HepG2 (cell line): ENCODE measurements around the gene PIK3R4. TPM values are rescaled to one million over a fixed set of nuclear protein-coding genes. Genes with fewer than 3 reads are reported as not detected.

Experiments used
- ATAC-seq: fragments of 200-7000 bp; cut with Tn5 transposase; 3 replicates; pipeline ENCODE4 v1.9.1; 2020; ENCODE audit warnings: mild to moderate bottlenecking, moderate library complexity
- BruUV-seq: library from RNA; stranded (reverse); fragments of 400-500 nt; replicated peaks from 2 replicates; lab custom pipeline; 2021; lab: Mats Ljungman, UMichigan
- CTCF ChIA-PET: fragments of 300-600 bp; formaldehyde crosslinking; extraction: SDS; loops from one replicate; lab custom pipeline; 2021; ENCODE audit warnings: low total read pairs, inconsistent platforms, low intra/inter-chr PET ratio; lab: Yijun Ruan, JAX
- POLR2A ChIA-PET: fragments of 350-600 bp; sonication (Branson Sonifier 250); formaldehyde crosslinking; loops from one replicate; lab custom pipeline; 2020; ENCODE audit warnings: antibody characterized with exemption, inconsistent platforms; lab: Yijun Ruan, JAX
- DNase-seq: peaks from one replicate; pipeline ENCODE4 v3.0.0-alpha.2; 2015; ENCODE audit warnings: low spot score
- FAIRE-seq: peaks from 3 replicates; lab custom pipeline; 2011; peaks lifted over from hg19 to GRCh38; lab: Jason Lieb, UNC
- H2AFZ ChIP-seq: one replicate; pipeline ENCODE4 v1.6.1; 2011; ENCODE audit warnings: low read length, inconsistent platforms
- H3K27ac ChIP-seq: fragments of 300-600 bp; 3 replicates; pipeline ENCODE4 v1.8.0; 2011; ENCODE audit warnings: mixed run types, mild to moderate bottlenecking, mixed read lengths, low read length, inconsistent platforms; ENCODE audit not compliant: insufficient read depth; ENCODE audit errors: extremely low read length
- H3K27me3 ChIP-seq, 2 experiments: fragments of 200-600 bp in 1 of 2; 2 replicates in 1 of 2; 3 replicates in 1 of 2; pipeline versions ENCODE4 v1.6.0 to v1.8.0; 2011; ENCODE audit warnings: low read length in 2 of 2, mild to moderate bottlenecking in 2 of 2, moderate library complexity in 2 of 2, inconsistent platforms in 1 of 2; ENCODE audit not compliant: insufficient read depth in 2 of 2, control insufficient read depth in 1 of 2
- H3K36me3 ChIP-seq, 2 experiments: fragments of 200-600 bp in 1 of 2; replicated peaks in 1 of 2; 2 replicates in 1 of 2; 3 replicates in 1 of 2; pipeline versions ENCODE4 v1.5.1 to v1.8.0; 2011; ENCODE audit warnings: low read length in 2 of 2, inconsistent platforms in 1 of 2; ENCODE audit not compliant: insufficient read depth in 2 of 2, control insufficient read depth in 1 of 2
- H3K4me1 ChIP-seq: 2 replicates; pipeline ENCODE4 v1.5.1; 2012; ENCODE audit warnings: low read length, inconsistent platforms; ENCODE audit not compliant: insufficient read depth
- H3K4me2 ChIP-seq: 2 replicates; pipeline ENCODE4 v1.6.0; 2011; ENCODE audit warnings: low read depth, low read length, inconsistent platforms
- H3K4me3 ChIP-seq, 3 experiments: fragments of 200-600 bp in 1 of 3; sonication (generic), shearing (Covaris generic) in 1 of 3; replicated peaks in 1 of 3; 2 replicates each; pipeline ENCODE4 v1.5.1; 2011 to 2016; ENCODE audit warnings: low read length in 3 of 3, inconsistent platforms in 2 of 3, low read depth in 2 of 3, mild to moderate bottlenecking in 2 of 3, control low read depth in 1 of 3, mixed read lengths in 1 of 3; ENCODE audit not compliant: insufficient read depth in 1 of 3
- H3K79me2 ChIP-seq: one replicate; pipeline ENCODE4 v1.6.1; 2011; ENCODE audit warnings: low read length, inconsistent platforms; ENCODE audit not compliant: insufficient read depth
- H3K9ac ChIP-seq: 2 replicates; pipeline ENCODE4 v1.6.0; 2011; ENCODE audit warnings: mild to moderate bottlenecking, low read depth, low read length, inconsistent platforms; ENCODE audit not compliant: insufficient read depth
- H3K9me3 ChIP-seq: 2 replicates; pipeline ENCODE4 v1.5.1; 2012; ENCODE audit warnings: mild to moderate bottlenecking, low read length
- H4K20me1 ChIP-seq: 2 replicates; pipeline ENCODE4 v1.6.0; 2011; ENCODE audit warnings: inconsistent platforms, mild to moderate bottlenecking, low read length, moderate library complexity; ENCODE audit not compliant: insufficient read depth
- DNMT1 ChIP-seq: sonication (generic); formaldehyde crosslinking; IDR thresholded peaks from 2 replicates; pipeline ENCODE4 v1.5.1; 2020; ENCODE audit warnings: mild to moderate bottlenecking, missing genetic modification reagents
- GPBP1L1 ChIP-seq: sonication (generic); formaldehyde crosslinking; IDR thresholded peaks from 2 replicates; pipeline ENCODE4 v1.5.0; 2020; ENCODE audit warnings: mild to moderate bottlenecking, missing genetic modification reagents
- HHEX ChIP-seq: IDR thresholded peaks from 2 replicates; pipeline ENCODE4 v1.6.1; 2016; ENCODE audit warnings: control low read depth
- HMGA1 ChIP-seq: sonication (generic); formaldehyde crosslinking; conservative IDR thresholded peaks from 2 replicates; pipeline ENCODE4 v1.4.0; 2020; ENCODE audit warnings: missing genetic modification reagents
- HNRNPH1 ChIP-seq: fragments of 200-400 bp; formaldehyde crosslinking; optimal IDR thresholded peaks from 2 replicates; pipeline ENCODE3; 2017; ENCODE audit warnings: mild to moderate bottlenecking, low read depth, low read length
- IRF2 ChIP-seq: IDR thresholded peaks from 2 replicates; pipeline ENCODE4 v1.6.1; 2018; ENCODE audit warnings: missing genetic modification reagents, missing compliant biosample characterization
- IRX3 ChIP-seq: sonication (generic); formaldehyde crosslinking; IDR thresholded peaks from 2 replicates; pipeline ENCODE4 v1.8.1; 2023; ENCODE audit warnings: mild to moderate bottlenecking, low read depth, missing genetic modification reagents, borderline replicate concordance
- MZF1 ChIP-seq: sonication (generic); formaldehyde crosslinking; IDR thresholded peaks from 2 replicates; pipeline ENCODE4 v1.8.1; 2023; ENCODE audit warnings: mild to moderate bottlenecking, missing genetic modification reagents, borderline replicate concordance
- NR2F2 ChIP-seq: IDR thresholded peaks from 2 replicates; pipeline ENCODE4 v1.6.1; 2012; ENCODE audit warnings: low read depth, inconsistent platforms, borderline replicate concordance
- SOX6 ChIP-seq, 2 experiments: fragments of 450-650 bp in 1 of 2; sonication (generic) in 1 of 2; formaldehyde crosslinking in 1 of 2; IDR thresholded peaks; 2 replicates each; pipeline versions ENCODE4 v1.4.0 to v1.6.1; 2017 to 2020; ENCODE audit warnings: antibody characterized with exemption in 1 of 2, mild to moderate bottlenecking in 1 of 2, missing genetic modification reagents in 1 of 2
- TBX3 ChIP-seq: fragments of 450-650 bp; IDR thresholded peaks from 2 replicates; pipeline ENCODE4 v1.6.1; 2017; ENCODE audit warnings: antibody characterized with exemption, mild to moderate bottlenecking, inconsistent platforms, borderline replicate concordance
- TOE1 ChIP-seq: sonication (generic); formaldehyde crosslinking; IDR thresholded peaks from 2 replicates; pipeline ENCODE4 v1.4.0; 2020; ENCODE audit warnings: mild to moderate bottlenecking, missing genetic modification reagents
- ZNF3 ChIP-seq: IDR thresholded peaks from 2 replicates; pipeline ENCODE4 v1.7.0; 2017; ENCODE audit warnings: inconsistent platforms
- ZNF883 ChIP-seq: sonication (generic); formaldehyde crosslinking; IDR thresholded peaks from 2 replicates; pipeline ENCODE4 v1.5.1; 2020; ENCODE audit warnings: mild to moderate bottlenecking, missing genetic modification reagents; ENCODE audit errors: not compliant biosample characterization
- ZSCAN21 ChIP-seq: sonication (generic); formaldehyde crosslinking; IDR thresholded peaks from 2 replicates; pipeline ENCODE4 v1.8.0; 2022; ENCODE audit warnings: mild to moderate bottlenecking, missing genetic modification reagents, moderate library complexity, borderline replicate concordance
- WGBS: methylation state at CpG from one replicate; pipeline ENCODE4 v1.1.6; 2017; ENCODE audit warnings: low lambda C conversion rate; 5-methylcytosine and 5-hydroxymethylcytosine counted together
- in situ Hi-C: cut with HindIII; loops from 2 replicates; pipeline ENCODE4 v1.10.0; 2017; ENCODE audit warnings: low pct_unique_long_range_greater_than_20kb; ENCODE audit not compliant: extremely low pct_ligation_motif_present
- intact Hi-C: fragments of 100-400 bp; cut with micrococcal nuclease; formaldehyde crosslinking; loops from one replicate; pipeline ENCODE4 v1.10.0; 2022; ENCODE audit not compliant: unreplicated experiment
- polyA plus RNA-seq, 8 experiments: library from polyadenylated mRNA; depleted of rRNA in 3 of 8; stranded (reverse) in 7 of 8; unstranded in 1 of 8; fragments of >200 nt; fragmentation: Illumina TruSeq in 4 of 8; extraction: Trizol in 4 of 8; gene quantifications; 2 replicates each; pipeline versions ENCODE4 v1.2.1 to v1.2.3, GENCODE V29; 2011 to 2016; ENCODE audit warnings: low read depth in 4 of 8, missing spikeins in 1 of 8, mixed read lengths in 1 of 8; ENCODE audit not compliant: insufficient read depth in 1 of 8
- total RNA-seq, 5 experiments: library from RNA; depleted of rRNA; stranded (reverse); fragments of >200 nt; fragmentation: Illumina TruSeq; extraction: Trizol; gene quantifications; 2 replicates each; pipeline ENCODE4 v1.2.3, GENCODE V29; 2016; ENCODE audit warnings: low read depth in 1 of 5
- TF ChIP-seq, protein P1 (sequence below): sonication (generic); formaldehyde crosslinking; IDR thresholded peaks from 2 replicates; pipeline ENCODE4 v1.4.0; 2020; ENCODE audit warnings: mild to moderate bottlenecking, missing genetic modification reagents

PIK3R4 gene
- total and polyA plus RNA-seq, 2 of the 13 experiments (the other 11 are each of a cell fraction or from before 2014, with no cell fraction given): 22.4 to 26.0 TPM

DNA sequence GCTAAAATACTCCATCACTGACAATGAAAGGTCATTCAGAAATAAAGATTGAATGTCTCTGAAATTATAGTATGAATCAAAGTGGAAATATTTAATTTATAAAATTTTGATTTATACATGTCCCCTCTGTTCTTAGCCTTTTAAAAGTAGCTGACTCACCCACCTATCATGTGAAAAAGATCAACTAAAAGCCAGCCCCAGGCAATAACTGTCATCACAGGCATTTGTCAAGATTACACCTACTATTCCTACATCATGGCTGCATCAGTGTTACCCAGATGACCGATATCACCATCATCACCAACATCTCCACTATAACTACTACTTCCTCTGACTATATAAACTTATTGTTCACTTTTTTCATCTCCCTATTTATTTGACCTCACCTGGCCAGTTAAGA, 14.3 kb upstream of the PIK3R4 start:
- ChIA-PET POLR2A (no interaction called here), CTCF (interaction anchor here (1.9 kb wide), 1 partner anchor 132 kb away, joined by 19 read pairs; the partner anchor contains the start of gene ATP2C1)
- in situ Hi-C loops: no loop called here
- no peak overlapping the region for H3K4me2 ChIP-seq
- H3K4me3 ChIP-seq: no peak overlapping the region
- no peaks in the 10 kb centered on the region for H4K20me1 ChIP-seq
- FAIRE-seq (no peak), DNase-seq (no peak), ATAC-seq (no peak)
- no peak overlapping the region for H2AFZ ChIP-seq
- WGBS: 38% methylated on average over 1 of the region's 1 CpG
- H3K9ac ChIP-seq: no peak overlapping the region
- no TSS peak for BruUV-seq
- no peaks in the 10 kb centered on the region for H3K36me3 ChIP-seq
- TF ChIP-seq HMGA1 (CRISPR knock-in tag) (no peak), MZF1 (no peak), IRX3 (CRISPR knock-in tag) (no peak), IRF2 (CRISPR knock-in tag) (no peak), GPBP1L1 (CRISPR knock-in tag) (no peak), TBX3 (no peak), ZNF3 (CRISPR knock-in tag) (no peak), SOX6 (IDR thresholded peaks at IDR 0.05) (no peak), SOX6 (CRISPR knock-in tag; IDR thresholded peaks at IDR 0.05) (no peak), DNMT1 (no peak), ZNF883 (CRISPR knock-in tag) (no peak), NR2F2 (no peak), TOE1 (CRISPR knock-in tag) (no peak), ZSCAN21 (CRISPR knock-in tag) (no peak), HHEX (CRISPR knock-in tag) (no peak), HNRNPH1 (no peak)
- TF ChIP-seq, protein P1, sequence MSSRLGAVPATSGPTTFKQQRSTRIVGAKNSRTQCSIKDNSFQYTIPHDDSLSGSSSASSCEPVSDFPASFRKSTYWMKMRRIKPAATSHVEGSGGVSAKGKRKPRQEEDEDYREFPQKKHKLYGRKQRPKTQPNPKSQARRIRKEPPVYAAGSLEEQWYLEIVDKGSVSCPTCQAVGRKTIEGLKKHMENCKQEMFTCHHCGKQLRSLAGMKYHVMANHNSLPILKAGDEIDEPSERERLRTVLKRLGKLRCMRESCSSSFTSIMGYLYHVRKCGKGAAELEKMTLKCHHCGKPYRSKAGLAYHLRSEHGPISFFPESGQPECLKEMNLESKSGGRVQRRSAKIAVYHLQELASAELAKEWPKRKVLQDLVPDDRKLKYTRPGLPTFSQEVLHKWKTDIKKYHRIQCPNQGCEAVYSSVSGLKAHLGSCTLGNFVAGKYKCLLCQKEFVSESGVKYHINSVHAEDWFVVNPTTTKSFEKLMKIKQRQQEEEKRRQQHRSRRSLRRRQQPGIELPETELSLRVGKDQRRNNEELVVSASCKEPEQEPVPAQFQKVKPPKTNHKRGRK (CRISPR knock-in tag): no peak
- H3K9me3 ChIP-seq: no peaks in the 10 kb centered on the region
- no peak overlapping the region for H3K27ac ChIP-seq
- no peaks in the 10 kb centered on the region for H3K4me1 ChIP-seq
- intact Hi-C loops: no loop called here
- H3K27me3 ChIP-seq: peaks cover 0 to 2% of the 10 kb centered on the region in 2 experiments; a peak in 2 of 5 replicates
- H3K79me2 ChIP-seq: no peaks in the 10 kb centered on the region
